K562 (cell line): ENCODE data around the gene LPAR5.

Experiments
- SMAD2 ChIP-seq: fragments of 150-350 bp; IDR thresholded peaks from 2 replicates; pipeline ENCODE4 v1.6.1; 2014; ENCODE audit warnings: low read depth, mild to moderate bottlenecking, low read length
- SREBF2 ChIP-seq: sonication (generic); formaldehyde crosslinking; IDR thresholded peaks from 2 replicates; pipeline ENCODE4 v1.4.0; 2020; ENCODE audit warnings: mild to moderate bottlenecking, missing genetic modification reagents
- ZBTB1 ChIP-seq: sonication (generic); formaldehyde crosslinking; IDR thresholded peaks from 2 replicates; pipeline ENCODE4 v1.8.1; 2023; ENCODE audit warnings: missing genetic modification reagents, low read depth, mild to moderate bottlenecking, borderline replicate concordance
- TF ChIP-seq, protein P1 (sequence below), 2 experiments: fragments of 450-650 bp; conservative IDR thresholded peaks; 2 replicates each; pipeline ENCODE4 v1.6.1; 2017; ENCODE audit warnings: mild to moderate bottlenecking in 2 of 2, moderate library complexity in 2 of 2
- TF ChIP-seq, protein P2 (sequence below), 3 experiments: IDR thresholded peaks in 2 of 3; conservative IDR thresholded peaks in 1 of 3; 2 replicates each; pipeline ENCODE4 v1.5.1; 2011 to 2012; ENCODE audit warnings: low read length in 3 of 3, mild to moderate bottlenecking in 3 of 3, control low read depth in 2 of 3, improper control_type of control experiment in 1 of 3, inconsistent platforms in 1 of 3, low read depth in 1 of 3, mixed read lengths in 1 of 3, moderate library complexity in 1 of 3; ENCODE audit not compliant: insufficient read depth in 2 of 3
- TF ChIP-seq, protein P3 (sequence below): sonication (generic); formaldehyde crosslinking; IDR thresholded peaks from 2 replicates; pipeline ENCODE4 v1.8.0; 2022; ENCODE audit warnings: mild to moderate bottlenecking, low read depth, missing genetic modification reagents
- TF ChIP-seq, protein P4 (sequence below): sonication (generic); formaldehyde crosslinking; IDR thresholded peaks from 2 replicates; pipeline ENCODE4 v1.5.0; 2020; ENCODE audit warnings: missing genetic modification reagents

DNA sequence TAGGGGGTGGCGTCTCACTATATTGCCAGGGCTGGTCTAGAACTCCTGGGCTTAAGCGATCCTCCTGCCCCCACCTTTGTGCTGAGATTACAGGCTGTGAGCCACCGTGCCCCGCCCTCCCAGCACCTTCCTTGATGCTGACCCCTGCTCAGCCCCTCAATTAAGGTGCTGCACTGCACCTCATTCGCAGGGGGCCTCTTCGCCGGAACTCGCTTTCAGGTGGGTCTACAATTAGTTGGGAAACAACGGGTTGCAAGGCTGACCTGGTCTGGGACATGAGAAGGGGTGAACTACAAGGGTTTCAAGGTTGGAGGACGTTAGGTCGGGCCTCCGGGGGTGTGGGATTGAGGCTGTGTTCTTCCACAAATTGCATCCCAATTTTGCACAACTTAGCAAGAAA is 66.4 kb downstream of the LPAR5 start:
- TF ChIP-seq, protein P1, sequence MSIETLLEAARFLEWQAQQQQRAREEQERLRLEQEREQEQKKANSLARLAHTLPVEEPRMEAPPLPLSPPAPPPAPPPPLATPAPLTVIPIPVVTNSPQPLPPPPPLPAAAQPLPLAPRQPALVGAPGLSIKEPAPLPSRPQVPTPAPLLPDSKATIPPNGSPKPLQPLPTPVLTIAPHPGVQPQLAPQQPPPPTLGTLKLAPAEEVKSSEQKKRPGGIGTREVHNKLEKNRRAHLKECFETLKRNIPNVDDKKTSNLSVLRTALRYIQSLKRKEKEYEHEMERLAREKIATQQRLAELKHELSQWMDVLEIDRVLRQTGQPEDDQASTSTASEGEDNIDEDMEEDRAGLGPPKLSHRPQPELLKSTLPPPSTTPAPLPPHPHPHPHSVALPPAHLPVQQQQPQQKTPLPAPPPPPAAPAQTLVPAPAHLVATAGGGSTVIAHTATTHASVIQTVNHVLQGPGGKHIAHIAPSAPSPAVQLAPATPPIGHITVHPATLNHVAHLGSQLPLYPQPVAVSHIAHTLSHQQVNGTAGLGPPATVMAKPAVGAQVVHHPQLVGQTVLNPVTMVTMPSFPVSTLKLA (conservative IDR thresholded peaks at IDR 0.05) = no peak
- TF ChIP-seq, protein P2, sequence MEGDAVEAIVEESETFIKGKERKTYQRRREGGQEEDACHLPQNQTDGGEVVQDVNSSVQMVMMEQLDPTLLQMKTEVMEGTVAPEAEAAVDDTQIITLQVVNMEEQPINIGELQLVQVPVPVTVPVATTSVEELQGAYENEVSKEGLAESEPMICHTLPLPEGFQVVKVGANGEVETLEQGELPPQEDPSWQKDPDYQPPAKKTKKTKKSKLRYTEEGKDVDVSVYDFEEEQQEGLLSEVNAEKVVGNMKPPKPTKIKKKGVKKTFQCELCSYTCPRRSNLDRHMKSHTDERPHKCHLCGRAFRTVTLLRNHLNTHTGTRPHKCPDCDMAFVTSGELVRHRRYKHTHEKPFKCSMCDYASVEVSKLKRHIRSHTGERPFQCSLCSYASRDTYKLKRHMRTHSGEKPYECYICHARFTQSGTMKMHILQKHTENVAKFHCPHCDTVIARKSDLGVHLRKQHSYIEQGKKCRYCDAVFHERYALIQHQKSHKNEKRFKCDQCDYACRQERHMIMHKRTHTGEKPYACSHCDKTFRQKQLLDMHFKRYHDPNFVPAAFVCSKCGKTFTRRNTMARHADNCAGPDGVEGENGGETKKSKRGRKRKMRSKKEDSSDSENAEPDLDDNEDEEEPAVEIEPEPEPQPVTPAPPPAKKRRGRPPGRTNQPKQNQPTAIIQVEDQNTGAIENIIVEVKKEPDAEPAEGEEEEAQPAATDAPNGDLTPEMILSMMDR (IDR thresholded peaks at IDR 0.05 in 2 of 3, conservative IDR thresholded peaks at IDR 0.05 in 1 of 3; ENCODE audit: insufficient read depth in 2 of 3, low read depth in 1 of 3, low read length in 3 of 3) = no peak
- TF ChIP-seq, protein P3, sequence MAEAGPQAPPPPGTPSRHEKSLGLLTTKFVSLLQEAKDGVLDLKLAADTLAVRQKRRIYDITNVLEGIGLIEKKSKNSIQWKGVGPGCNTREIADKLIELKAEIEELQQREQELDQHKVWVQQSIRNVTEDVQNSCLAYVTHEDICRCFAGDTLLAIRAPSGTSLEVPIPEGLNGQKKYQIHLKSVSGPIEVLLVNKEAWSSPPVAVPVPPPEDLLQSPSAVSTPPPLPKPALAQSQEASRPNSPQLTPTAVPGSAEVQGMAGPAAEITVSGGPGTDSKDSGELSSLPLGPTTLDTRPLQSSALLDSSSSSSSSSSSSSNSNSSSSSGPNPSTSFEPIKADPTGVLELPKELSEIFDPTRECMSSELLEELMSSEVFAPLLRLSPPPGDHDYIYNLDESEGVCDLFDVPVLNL (CRISPR knock-in tag) = no peak
- TF ChIP-seq SREBF2 = no peak
- TF ChIP-seq, protein P4, sequence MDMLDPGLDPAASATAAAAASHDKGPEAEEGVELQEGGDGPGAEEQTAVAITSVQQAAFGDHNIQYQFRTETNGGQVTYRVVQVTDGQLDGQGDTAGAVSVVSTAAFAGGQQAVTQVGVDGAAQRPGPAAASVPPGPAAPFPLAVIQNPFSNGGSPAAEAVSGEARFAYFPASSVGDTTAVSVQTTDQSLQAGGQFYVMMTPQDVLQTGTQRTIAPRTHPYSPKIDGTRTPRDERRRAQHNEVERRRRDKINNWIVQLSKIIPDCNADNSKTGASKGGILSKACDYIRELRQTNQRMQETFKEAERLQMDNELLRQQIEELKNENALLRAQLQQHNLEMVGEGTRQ = no peak
- TF ChIP-seq SMAD2 = no peak
- TF ChIP-seq ZBTB1 (CRISPR knock-in tag) = no peak
